Cardiac septum (tissue), 1 donor: ENCODE data around the gene TJAP1. TPM values are rescaled to one million over a fixed set of nuclear protein-coding genes. Genes with fewer than 3 reads are reported as not detected.

Source experiments
- DNase-seq: peaks from one replicate; pipeline ENCODE4 v3.0.0-alpha.2; 2020; ENCODE audit warnings: low spot score
- intact Hi-C: fragments of 100-400 bp; cut with DNase I; formaldehyde crosslinking; loops from one replicate; pipeline ENCODE4 v1.14.0; 2022
- long read RNA-seq: library from polyadenylated mRNA; unstranded; transcript quantifications from one replicate; pipeline ENCODE4 v2.0.0, GENCODE V29; 2021
- total RNA-seq: library from RNA; stranded (reverse); fragmentation: NEBNext Ultra II Directional; extraction: Animal tissue kit (Norgen Biotek cat#: 25700); gene quantifications from one replicate; pipeline ENCODE4 v1.2.1, GENCODE V29; 2021
- donor health status: DM: no; HTN: no; CAD: no.

The TJAP1 gene
- total RNA-seq = 25.1 TPM
- long read RNA-seq, partial matches to known transcripts = 1 of 25 reads
- long read RNA-seq, other reads (novel, unspliced or antisense) = 22 of 25 reads

GRCh38 chr6:43477235-43478007, at the start of gene TJAP1:
Gene TJAP1 (plus strand): TSS chr6:43477570. CDS start chr6:43499002, 21,432 bp downstream.
- intact Hi-C loops = no loop called here
- DNase-seq = peak; percentile 97

GRCh38 chr6:43428112-43428570, 49.2 kb upstream of the TJAP1 start:
- intact Hi-C loops = no loop called here
- no peak for DNase-seq

GRCh38 chr6:43428874-43429273, 48.5 kb upstream of the TJAP1 start:
- peak; percentile 6 for DNase-seq
- intact Hi-C loops = no loop called here

GRCh38 chr6:43432009-43432945, 45.1 kb upstream of the TJAP1 start:
- intact Hi-C loops = no loop called here
- peak; percentile 74 for DNase-seq

GRCh38 chr6:43433148-43433547, 44.2 kb upstream of the TJAP1 start:
- intact Hi-C loops = no loop called here
- peak; percentile 70 for DNase-seq

GRCh38 chr6:43434001-43434840, 43.1 kb upstream of the TJAP1 start:
- intact Hi-C loops = no loop called here
- peak; percentile 72 for DNase-seq

- peak; percentile 7 for DNase-seq
- intact Hi-C loops = no loop called here
Measured at GRCh38 chr6:43434943-43435342, 42.4 kb upstream of the TJAP1 start.

GRCh38 chr6:43435682-43436437, 41.5 kb upstream of the TJAP1 start:
- intact Hi-C loops = no loop called here
- peak; percentile 49 for DNase-seq

GRCh38 chr6:43436577-43437282, 40.6 kb upstream of the TJAP1 start:
- DNase-seq = peak; percentile 44

GRCh38 chr6:43437700-43438099, 39.7 kb upstream of the TJAP1 start:
- DNase-seq = peak; percentile 24
- intact Hi-C loops = no loop called here

More at GRCh38 chr6:43436577-43437282, 40.6 kb upstream of the TJAP1 start:
- intact Hi-C loops = no loop called here

- intact Hi-C loops = no loop called here
- no peak for DNase-seq
Measured at GRCh38 chr6:43442935-43443334, 34.4 kb upstream of the TJAP1 start.

GRCh38 chr6:43444036-43444435, 33.3 kb upstream of the TJAP1 start:
- intact Hi-C loops = no loop called here
- DNase-seq = no peak

GRCh38 chr6:43444582-43444981, 32.8 kb upstream of the TJAP1 start:
- intact Hi-C loops = no loop called here
- DNase-seq = no peak

GRCh38 chr6:43445576-43445975, 31.8 kb upstream of the TJAP1 start:
- intact Hi-C loops = no loop called here
- no peak for DNase-seq

- intact Hi-C loops = no loop called here
- DNase-seq = no peak
Measured at GRCh38 chr6:43447604-43448003, 29.8 kb upstream of the TJAP1 start.

GRCh38 chr6:43448916-43449315, 28.5 kb upstream of the TJAP1 start:
- intact Hi-C loops = no loop called here
- DNase-seq = no peak

GRCh38 chr6:43450699-43451131, 26.7 kb upstream of the TJAP1 start:
- DNase-seq = no peak
- intact Hi-C loops = loop anchor here (10.0 kb wide), 1 partner anchor 66 kb away; no protein-coding TSS in a partner anchor

- intact Hi-C loops = loop anchor here (10.0 kb wide), 1 partner anchor 67 kb away; no protein-coding TSS in a partner anchor
Measured at GRCh38 chr6:43451348-43451747, 26.0 kb upstream of the TJAP1 start.

More at GRCh38 chr6:43451348-43451747, 26.0 kb upstream of the TJAP1 start:
- DNase-seq = no peak
